ENCODE data around the gene LRSAM1.
"Not testable (repeated sequence)": the region's sequence is repeated elsewhere in the genome, so short reads cannot be mapped to it uniquely, and the experiment has no call there.

Gene LRSAM1

DNA sequence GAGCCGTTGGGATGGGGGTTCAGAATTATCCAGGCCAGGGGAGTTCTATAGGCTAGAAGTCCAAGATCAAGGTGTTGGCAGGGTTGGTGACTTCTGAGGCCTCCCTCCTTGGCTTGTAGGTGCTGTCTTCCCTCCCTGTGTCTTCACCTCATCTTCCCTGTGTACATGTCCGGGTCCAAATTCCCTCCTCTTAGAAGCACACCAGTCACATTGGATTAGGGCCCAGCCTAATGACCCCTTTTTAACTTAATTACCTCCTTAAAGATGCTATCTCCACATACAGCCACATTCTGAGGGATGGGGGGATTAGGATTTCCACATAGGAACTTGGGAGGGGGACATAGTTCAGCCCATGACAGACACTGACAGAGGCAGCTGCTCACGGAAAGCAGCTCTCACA is 12.1 kb downstream of the LRSAM1 start:
- DNase-seq, result no peak

DNA sequence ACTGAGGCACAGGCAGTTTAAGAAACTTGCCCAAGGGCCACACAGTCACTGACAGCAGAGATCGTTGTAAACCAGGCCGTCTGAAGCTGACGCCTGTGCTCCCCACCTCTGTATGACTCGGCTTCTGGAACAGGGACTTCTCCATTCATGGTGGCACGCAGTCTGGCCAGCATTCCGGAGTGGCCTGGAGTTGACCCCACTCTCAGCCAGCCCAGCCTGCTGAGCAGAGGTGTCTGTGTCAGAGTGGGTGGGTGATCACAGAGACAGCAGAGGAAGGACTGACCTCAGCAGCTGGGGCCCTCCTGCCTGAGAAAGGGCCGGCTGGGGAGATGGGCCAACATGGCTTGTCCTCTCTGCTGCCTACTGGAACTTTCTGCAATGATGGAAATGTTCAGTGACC is 12.6 kb downstream of the LRSAM1 start:
- no peak for DNase-seq

DNA sequence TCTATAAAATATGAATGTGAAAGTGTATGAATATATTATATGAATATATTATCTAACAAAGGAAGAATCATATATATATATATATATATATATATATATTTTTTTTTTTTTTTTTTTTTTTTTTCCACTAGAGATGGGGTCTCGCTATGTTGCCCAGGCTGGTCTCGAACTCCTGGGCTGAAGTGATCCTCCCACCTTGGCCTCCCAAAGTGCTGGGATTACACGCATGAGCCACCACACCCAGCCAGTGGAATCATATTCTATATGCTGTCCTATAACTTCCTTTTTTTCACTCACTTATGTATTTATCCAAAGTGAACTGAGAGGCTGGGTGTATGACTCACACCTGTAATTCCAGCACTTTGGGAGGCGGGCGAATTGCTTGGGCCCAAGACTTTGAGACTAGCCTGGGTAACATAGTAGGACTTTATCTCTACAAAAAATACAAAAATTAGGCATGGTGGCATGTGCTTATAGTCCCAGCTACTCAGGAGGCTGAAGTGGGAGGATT is 15.2 kb downstream of the LRSAM1 start:
- DNase-seq, result not testable (repeated sequence)

DNA sequence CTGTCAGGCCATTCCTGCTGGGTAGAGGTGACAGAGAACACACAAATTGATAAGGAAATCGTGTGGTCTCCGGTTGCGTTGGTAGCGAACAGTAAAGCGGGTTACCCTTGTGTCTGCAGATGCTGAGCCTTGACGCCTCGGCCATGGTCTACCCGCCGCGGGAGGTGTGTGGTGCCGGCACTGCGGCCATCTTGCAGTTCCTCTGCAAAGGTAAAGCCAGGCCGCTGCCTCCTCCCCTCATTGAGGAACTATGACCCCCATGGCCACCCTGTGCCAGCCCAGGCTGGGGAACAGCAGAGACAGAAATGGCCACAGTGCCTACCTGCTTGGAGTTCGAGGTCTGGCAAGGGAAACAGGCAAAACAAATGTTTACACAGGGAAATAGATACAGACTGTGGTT is 16.3 kb downstream of the LRSAM1 start:
- DNase-seq, result no peak

DNA sequence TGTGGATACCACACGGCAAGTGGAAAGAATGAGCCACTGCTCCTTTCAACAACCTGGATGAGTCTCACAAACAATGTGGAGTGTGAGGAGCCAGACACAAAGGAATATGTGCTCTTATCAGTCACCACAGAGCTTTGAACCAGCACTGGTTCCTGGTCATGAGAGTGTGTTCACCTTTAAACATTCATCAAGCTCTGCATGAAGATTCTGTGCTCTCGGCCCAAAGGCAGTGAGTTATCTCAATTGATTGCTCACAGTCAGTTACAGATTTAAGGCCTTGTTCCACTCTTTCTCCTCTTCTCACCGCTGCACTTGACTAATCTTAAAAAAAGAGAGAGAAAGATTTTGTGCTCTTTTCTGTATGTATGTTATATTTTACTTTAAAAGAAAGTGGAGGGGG is 19.4 kb downstream of the LRSAM1 start:
- DNase-seq, result no peak

DNA sequence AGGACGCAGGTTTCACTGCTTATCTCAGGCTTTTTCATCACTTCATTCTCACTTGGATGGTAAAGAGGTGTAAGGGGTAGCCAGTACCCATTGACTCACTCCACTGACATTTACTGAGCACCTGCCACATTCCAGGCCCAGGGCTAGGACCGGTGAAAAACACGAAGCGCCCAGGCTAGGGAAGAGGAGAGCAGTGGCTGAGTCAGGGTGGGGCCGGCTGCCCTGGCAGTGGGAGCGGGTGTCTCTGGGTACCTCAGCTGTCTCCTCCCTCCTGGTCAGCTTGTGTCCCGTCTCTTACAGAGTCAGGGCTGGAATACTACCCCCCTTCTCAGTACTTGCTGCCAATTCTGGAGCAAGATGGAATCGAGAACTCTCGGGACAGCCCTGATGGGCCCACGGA is 22.2 kb downstream of the LRSAM1 start:
- no peak for DNase-seq

DNA sequence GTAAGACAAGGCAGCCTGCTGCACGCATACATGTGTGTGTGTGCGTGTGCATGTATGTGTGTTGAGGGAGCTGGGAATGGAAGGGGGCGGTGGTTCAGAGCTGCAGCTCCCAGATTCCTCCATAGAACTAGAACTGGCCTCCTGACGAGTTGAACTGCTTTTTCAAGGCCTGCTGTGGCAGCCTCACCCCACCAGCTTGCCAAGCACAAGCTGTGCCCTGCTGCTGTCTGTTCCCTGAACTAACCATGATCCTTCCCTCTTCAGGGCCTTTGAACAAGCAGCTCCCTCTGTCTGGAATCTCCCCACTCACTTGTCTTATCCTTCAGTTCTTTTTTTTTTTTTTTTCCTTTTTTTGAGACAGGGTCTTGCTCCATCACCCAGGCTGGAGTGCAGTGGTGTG is 22.6 kb downstream of the LRSAM1 start:
- no peak for DNase-seq

DNA sequence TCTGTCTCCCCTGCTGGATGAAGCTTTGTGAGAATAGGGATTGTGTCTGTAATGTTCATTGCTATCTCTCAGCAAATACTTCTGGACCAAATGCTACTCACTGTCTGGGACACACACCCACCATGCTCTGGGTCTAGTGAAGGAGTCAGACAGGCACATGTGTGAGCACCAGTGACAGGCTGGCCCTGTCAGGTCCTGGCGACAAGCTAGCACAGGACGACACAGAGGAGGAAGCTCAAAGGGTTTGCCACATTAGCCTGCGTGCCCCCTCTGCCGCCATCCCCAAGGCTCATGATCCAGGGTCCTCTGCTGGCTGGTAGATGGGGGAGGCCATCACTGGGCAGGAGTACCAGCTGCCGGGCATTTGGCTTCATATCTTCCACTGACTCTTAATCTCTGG is 23.3 kb downstream of the LRSAM1 start:
- no peak for DNase-seq

DNA sequence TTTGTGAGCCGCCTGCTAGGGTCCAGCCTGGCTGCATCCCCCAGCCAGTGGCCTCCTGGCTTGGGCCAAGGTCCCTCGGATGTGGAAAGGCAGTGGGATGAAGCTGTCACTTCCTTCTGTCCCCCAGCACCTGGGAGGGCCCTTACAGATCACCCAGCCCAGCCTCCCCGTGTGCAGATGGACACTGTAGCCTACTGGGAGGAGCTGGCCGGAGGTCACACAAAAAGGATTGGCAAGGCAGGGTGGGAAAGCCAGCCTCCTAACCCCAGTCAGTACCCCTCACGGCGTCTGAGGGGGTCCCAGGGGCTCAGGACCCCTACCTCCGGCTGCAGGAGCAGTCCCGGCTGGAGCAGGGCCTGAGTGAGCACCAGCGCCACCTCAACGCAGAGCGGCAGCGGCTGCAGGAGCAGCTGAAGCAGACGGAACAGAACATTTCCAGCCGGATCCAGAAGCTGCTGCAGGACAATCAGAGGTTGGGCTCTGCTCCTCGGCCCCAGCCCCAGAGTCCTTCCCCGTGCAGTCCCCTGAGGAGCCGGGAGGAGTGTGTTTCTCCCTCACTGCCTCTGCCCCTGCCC is 28.3 kb downstream of the LRSAM1 start:
- DNase-seq, result no peak

DNA sequence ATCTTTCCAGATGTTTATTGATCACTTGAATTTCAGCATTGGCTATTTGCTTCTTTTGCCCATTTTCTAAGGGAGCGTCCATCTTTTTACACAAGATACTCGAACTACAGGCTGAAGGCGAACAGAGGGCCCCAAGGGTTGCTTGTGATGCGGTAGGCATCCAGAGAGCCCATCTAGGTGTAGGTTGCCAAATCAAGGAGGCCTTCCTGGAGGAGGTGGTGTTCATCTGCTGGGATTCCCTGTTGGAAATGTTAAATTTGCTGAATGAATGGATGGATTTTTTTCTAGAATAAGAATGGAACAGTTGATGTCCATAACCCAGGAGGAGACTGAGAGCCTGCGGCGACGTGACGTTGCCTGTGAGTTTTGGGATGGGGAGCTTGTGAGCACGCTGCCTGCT is 31.4 kb downstream of the LRSAM1 start:
- DNase-seq, result no peak

DNA sequence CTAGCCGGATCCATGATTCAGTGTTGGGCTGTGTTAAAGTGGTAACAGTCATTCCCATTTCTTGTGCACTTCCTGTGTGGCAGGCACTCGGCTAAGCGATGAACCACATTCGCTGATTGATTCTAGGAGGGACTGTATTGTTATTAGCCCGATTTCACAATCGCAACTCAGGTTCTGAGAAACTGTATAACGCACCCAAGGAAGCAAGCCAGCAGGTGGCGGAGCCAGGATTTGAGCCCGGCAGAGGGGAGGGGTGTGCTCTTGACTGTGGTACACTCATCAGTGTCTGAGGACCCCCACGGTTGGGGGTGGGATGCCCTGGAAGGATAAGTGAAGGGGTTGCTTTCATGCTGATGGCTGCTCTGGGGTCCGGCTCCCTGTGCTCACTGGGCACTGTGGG is 34.7 kb downstream of the LRSAM1 start:
- DNase-seq, result no peak

DNA sequence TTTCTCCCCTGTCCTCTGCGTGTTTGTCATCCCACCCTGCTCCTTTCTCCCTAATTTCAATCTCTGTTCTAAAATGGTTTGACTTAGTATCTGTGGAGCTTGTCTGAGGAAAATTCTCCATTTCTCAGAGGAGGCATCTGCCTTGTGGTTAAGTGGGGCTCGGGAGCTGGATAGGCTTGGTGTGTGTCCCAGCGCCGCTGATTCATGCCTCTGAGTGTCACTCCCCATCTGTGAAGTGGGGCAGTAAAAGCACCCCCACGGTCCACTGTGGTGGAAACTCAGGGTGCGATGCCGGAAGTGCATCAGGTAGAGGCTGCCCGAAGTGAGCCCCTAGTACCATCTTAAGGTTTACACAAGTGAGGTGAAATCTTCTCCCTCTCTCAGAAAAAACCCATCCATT is 37.6 kb downstream of the LRSAM1 start:
- DNase-seq, result no peak

DNA sequence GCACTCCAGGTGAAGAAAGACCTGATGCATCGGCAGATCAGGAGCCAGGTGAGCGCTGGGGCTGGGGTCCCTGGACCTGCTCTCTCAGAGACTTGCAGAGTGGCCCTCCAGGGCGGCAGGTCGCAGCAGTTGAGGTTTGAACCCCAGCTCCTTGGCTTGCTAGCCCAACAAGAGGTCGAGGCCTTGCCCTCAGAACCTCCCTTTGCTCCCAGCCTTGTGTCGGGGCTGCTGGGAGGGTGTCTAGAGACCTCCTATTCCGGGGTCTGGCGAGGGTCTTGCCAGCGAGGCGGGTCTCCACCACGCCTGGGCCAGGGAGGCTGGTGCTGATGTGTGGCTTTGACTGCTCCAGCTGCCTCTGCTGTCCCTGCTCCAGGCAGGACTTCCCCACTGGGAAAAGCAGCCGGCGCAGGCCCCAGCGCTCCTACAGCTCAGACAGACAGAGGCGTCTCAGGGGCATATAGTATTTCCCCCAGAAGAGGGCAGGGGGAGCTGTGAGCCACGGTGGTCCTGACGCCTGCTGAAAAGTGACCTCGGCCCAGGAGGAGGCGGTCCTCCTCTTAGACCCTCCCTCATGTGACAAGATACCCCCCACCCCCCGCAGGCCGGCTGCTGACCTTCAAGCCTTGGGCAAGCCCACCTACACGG is 38.3 kb downstream of the LRSAM1 start:
- DNase-seq, result no peak

DNA sequence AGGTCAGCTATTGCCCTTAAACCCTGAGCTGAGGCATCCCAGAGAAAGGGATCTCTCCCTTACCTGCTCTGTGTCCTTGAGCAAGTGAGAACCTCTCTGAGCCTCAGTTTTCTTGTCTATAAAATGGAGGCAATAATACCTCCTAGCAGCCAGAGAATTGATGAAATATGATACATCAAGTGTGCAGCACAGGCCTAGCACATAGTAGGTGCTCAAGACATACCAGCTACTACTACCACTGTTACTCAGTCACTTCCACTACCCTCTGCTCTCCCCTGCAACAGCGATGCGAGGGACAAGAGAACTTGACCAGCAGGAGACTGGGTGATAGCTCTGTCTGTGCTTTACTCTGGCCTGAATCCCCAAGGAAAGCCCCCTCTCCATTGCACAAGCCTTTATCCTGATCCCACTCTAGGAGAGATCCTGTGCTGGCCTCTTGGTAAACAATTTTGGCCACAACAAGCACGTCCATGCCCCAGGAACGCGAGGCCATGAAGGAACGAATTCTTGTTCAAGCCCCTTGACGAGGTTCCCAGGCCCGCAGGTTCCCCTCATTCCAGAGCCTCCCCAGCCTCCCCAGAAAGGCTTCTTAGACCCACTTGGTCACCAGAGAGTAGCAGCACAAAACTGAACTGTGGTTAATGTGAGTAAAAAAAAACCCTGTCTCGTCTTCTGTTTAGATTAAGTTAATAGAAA is 39.4 kb downstream of the LRSAM1 start:
- no peak for DNase-seq

DNA sequence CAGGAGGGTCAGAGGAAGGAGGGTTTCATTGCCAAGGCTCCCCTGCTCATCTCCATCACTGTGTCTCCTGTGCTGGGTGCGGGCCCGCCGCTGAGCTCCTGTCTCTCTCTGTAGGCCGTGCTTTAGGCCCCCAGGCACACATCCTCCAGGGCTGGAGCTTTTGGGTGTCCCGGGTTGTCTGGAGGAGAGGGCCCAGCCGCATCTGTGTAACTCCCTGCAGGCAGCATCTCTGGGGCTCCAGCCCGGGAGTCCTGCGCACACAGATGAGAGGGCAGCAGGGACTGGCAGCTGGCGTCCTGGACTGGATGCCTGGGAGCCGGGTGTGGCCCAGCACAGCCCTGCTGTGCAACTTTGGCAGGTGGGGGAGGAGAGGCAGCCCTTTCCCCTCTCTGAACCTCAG is 40.2 kb downstream of the LRSAM1 start:
- no peak for DNase-seq

DNA sequence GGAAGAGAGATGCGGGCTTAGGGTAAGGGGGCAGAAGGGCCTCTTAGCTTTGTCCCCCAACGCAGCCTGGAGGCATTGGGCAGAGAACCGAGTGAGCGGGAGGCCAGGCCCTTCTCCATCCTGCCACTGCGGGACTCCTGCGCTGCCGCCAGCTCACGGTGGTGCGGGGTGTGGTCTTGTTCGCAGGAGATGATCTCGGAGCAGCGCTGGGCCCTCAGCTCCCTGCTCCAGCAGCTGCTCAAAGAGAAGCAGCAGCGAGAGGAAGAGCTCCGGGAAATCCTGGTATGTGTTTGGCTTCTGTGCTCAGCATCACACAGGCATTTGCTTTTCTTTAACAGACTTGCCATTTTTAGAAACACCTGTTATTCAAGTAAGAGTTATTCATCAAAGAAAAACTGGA is 41.3 kb downstream of the LRSAM1 start:
- no peak for DNase-seq

DNA sequence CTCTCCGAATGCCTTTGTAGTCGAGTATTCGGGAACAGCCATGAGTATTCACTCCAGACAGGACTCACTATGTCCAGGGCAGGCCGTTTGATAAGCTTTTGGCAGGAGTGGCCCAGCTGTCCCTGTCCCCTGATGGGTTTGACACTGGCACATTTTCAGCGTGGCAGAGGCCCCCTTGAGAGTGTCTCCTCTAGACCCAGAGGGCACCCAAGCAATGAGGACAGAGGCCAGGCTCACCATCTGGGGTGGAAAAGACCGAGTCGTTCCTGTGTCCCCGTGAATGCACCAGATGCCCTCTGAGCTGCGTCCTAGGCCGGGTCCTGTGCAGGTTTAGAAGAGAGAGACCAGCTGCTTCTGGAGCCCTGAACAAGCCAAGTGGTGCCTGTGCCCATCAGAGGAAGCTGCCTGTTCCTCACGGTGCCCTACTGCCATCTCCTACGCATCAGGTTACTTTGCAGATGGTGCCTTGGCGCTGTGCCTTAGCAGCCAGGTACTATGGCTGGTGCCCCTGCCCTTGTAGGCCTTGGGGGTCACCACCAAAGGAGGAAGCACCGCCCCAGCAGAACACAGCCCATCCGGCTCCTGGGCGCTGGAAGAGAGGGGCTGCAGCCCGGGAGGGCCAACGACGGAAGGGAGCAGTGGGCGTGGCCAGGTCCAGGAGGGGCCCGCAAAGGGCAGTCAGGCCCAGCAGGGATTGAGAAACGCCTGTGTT is 42.4 kb downstream of the LRSAM1 start:
- DNase-seq, result no peak

DNA sequence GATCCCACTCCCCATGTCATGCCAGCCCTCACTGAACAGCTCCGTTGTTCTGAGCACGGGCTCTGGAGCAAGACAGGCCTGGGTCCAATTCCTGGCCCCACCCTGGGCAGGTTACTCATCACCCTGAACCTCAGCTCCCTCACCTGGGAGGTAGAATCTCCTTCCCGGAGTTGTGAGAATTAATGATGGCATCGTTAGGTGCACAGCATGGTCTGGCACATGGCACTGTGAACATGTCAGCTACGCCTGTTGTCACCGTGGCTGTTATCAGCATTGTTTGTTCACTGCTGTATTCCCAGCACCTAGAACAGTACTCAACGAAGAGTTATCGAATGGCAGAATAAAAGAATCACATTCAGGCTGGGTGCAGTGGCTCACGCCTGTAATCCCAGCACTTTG is 43.0 kb downstream of the LRSAM1 start:
- DNase-seq, result no peak

DNA sequence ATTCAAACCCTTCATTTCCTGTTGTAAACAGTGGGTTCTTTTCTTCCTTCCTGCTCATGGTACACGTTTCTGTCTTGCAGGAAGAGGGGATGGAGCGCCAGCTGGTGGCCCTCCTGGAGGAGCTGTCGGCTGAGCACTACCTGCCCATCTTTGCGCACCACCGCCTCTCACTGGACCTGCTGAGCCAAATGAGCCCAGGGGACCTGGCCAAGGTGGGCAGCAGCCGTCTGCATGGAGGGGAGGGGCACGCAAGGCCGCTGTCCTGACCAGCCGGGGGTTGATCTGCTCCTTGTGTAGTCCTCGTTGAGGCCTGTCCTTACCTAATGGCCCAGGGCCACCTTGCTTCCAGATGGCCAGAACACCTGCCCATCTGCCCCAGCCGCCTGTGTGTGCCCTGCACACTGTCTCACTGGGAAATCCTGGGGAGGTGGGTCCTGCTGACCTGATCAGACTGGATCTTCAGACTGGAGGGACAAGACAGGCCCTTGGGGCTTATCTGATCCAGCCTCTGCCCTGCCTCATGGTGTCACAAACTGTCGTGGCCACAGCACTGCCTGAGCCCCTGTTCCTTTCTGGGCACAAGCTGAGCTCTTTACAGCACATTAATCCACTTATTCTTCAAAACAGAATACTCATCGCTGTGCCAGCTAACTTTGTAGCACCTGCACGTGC is 44.7 kb downstream of the LRSAM1 start:
- no peak for DNase-seq

DNA sequence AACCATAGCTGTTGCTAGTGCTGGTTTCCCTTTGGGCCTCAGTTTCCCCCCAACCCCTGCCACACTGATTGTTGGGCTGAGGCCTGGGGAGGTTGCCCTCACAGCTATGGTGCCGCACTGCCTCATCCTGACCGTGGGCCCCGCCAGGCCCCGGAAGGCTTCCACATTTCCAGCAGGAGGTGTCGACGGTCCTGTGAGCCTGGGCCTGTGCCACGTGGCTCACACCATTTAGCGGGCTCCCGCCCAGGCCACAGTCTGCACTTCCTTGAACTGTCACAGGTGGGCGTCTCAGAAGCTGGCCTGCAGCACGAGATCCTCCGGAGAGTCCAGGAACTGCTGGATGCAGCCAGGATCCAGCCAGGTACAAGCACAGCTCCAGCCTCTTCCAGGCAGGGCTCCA is 45.7 kb downstream of the LRSAM1 start:
- DNase-seq, result no peak

DNA sequence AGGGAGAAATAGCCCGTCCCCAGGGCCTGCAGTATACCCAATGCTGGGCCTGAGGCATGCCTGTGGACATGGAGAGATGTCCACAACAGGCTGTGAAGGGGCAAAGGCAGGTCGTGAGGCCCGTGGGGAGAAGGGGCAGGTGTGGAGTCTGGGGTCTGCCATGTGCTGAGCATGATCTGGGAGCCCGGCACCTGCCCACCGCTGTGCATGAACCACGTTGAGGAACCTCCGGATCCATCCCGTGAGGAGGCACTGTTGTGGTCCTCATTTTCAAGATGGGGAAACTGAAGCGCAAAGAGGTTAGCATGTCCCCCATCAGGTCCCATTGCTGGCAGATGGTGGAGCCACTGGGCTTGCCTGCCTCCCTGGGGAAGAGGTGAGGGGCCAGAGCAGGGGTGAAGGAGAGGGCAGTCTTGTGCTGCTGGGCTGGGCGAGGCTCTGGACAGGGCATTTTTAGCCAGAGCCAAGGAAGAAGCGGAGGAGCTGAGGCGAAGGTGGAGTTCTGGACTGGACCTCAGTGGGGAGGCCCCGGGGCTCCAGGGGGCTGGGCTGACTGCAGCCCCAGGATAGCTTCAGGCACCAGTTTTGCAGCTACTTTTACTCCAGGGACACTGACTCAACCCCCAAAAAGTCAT is 46.5 kb downstream of the LRSAM1 start:
- DNase-seq, result no peak

DNA sequence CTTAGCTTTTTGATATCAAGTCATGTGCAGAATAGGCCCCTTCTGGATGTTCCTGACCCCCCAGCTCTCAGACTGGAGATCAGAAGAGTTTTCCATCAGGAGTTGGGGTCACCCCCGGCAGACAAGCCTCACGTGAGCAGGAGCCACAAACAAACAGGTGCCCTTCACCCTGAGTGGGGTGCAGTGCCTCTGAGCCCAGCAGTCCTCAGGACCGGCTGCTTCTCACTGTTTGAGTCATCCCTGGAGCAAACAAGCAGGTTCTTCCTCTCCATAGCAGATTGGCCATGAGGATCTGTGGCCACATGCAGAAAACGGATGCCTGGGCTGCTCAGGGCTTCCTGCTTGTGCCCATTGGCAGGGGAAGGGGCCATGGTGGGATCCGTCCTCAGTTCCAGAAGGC is 47.0 kb downstream of the LRSAM1 start:
- no peak for DNase-seq

DNA sequence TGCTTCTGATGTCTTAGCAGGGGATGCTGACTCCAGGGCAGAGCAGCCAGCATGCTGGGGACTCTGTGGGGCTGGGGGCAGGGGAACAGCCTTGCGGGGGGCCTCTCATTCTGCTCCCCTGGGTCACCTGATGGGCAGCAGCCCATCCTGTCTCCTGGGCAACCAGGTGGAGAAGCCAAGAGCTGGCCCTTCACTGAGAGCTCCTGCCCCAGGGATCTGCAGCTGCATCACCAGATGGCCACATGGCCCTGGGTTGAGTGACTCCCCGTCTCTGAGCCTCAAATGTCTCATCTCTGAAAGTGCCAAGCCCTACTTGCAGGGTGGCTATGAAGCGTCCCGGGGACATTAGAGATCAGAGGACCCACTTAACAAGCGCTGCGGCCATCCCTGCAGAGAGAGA is 49.1 kb downstream of the LRSAM1 start:
- DNase-seq, result no peak

Data from NCI-H2029 (cell line).